HG02973 (cell line): ENCODE measurements around the gene TMC3.
"Not testable (repeated sequence)": the region's sequence is repeated elsewhere in the genome, so short reads cannot be mapped to it uniquely, and the experiment has no call there.

Experiments used
- ATAC-seq: cut with Tn5 transposase; IDR thresholded peaks from one replicate; pipeline ENCODE4 v1.9.1; 2021; ENCODE audit warnings: moderate library complexity; ENCODE audit not compliant: unreplicated experiment

TMC3 gene

GRCh38 chr15:81348691-81349090, 25.3 kb downstream of the TMC3 start:
- ATAC-seq = not testable (repeated sequence)

- ATAC-seq = no peak
These were observed 26.1 kb downstream of the TMC3 start for GRCh38 chr15:81347910-81348309.

GRCh38 chr15:81346611-81347010, 27.4 kb downstream of the TMC3 start:
- no peak for ATAC-seq

- no peak for ATAC-seq
These were observed 30.6 kb downstream of the TMC3 start for GRCh38 chr15:81343371-81343770.

- ATAC-seq = no peak
These were observed 32.7 kb downstream of the TMC3 start for GRCh38 chr15:81341351-81341750.

GRCh38 chr15:81339851-81340250, 34.2 kb downstream of the TMC3 start:
- no peak for ATAC-seq

- no peak for ATAC-seq
These were observed 34.7 kb downstream of the TMC3 start for GRCh38 chr15:81339321-81339720.

GRCh38 chr15:81338170-81339007, 35.6 kb downstream of the TMC3 start:
- no peak for ATAC-seq

GRCh38 chr15:81337713-81338157, 36.3 kb downstream of the TMC3 start:
- no peak for ATAC-seq

GRCh38 chr15:81337241-81337640, 36.8 kb downstream of the TMC3 start:
- no peak for ATAC-seq

GRCh38 chr15:81336568-81336967, 37.4 kb downstream of the TMC3 start:
- ATAC-seq = no peak

- ATAC-seq = no peak
These were observed 38.4 kb downstream of the TMC3 start for GRCh38 chr15:81335631-81336030.

- ATAC-seq = no peak
These were observed 39.1 kb downstream of the TMC3 start for GRCh38 chr15:81334768-81335435.

GRCh38 chr15:81333363-81333762, 40.6 kb downstream of the TMC3 start:
- no peak for ATAC-seq

- ATAC-seq = no peak
These were observed 41.7 kb downstream of the TMC3 start for GRCh38 chr15:81332326-81332725.

- no peak for ATAC-seq
These were observed 42.4 kb downstream of the TMC3 start for GRCh38 chr15:81331600-81331999.

GRCh38 chr15:81331141-81331540, 42.9 kb downstream of the TMC3 start:
- ATAC-seq = not testable (repeated sequence)

- no peak for ATAC-seq
These were observed 43.5 kb downstream of the TMC3 start for GRCh38 chr15:81330366-81331090.

- ATAC-seq = no peak
These were observed 44.6 kb downstream of the TMC3 start for GRCh38 chr15:81329446-81329845.

- no peak for ATAC-seq
These were observed 46.5 kb downstream of the TMC3 start for GRCh38 chr15:81327516-81327915.

GRCh38 chr15:81326466-81327212, 47.4 kb downstream of the TMC3 start:
- ATAC-seq = no peak
